Measurements from ENCODE around the gene SLC4A4.

SLC4A4 gene

DNA sequence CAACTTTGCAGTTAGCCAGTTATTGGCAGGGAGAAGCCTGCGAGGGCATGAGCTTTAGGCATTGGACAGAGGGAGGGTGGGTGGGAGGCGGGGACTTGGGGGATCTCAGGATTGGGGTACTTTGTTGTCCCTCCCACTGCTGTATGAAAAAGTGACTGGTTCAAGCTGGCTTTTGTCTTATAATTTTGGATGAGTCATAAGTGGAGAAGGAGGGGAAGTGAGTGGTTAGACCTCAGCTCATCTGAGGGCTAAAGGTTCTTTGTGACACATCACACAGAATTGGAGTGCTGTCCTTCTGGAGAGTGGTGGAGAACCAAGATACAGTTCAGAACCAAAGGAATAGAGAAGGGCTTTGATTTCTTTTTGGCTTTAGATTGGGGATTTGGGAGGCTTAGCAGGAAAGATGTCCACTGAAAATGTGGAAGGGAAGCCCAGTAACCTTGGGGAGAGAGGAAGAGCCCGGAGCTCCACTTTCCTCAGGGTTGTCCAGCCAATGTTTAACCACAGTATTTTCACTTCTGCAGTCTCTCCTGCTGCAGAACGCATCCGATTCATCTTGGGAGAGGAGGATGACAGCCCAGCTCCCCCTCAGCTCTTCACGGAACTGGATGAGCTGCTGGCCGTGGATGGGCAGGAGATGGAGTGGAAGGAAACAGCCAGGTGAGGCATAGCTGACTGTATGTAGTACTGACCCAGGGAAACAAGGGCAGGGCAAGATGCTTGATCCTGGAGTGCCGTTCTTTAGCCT, at the start of gene SLC4A4:
TSS of gene SLC4A4 (plus strand) at position 175 of the 748 bp plus-strand sequence.
- no peak for DNase-seq (ENCODE audit: low read depth)

DNA sequence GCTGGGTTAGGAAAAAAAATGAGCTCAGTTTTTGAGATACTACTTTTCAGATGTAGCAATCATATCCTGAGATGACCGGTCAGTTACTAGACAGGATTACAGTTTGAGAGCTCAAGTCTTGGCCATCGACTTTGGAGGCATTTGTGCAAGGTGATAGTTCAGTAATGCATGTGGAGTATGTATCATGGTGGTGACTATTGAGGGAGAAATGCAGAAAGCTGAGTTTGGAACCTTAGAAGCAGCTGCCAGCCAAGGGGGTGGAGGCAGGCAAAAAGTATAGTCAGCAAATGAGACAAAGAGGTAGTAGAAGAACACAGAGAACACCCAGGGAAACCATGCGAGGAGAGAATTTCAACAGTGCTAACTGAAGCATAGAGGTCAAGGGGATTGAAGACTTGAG, 48.7 kb upstream of the SLC4A4 start:
- no peak for DNase-seq (ENCODE audit: low read depth)

DNA sequence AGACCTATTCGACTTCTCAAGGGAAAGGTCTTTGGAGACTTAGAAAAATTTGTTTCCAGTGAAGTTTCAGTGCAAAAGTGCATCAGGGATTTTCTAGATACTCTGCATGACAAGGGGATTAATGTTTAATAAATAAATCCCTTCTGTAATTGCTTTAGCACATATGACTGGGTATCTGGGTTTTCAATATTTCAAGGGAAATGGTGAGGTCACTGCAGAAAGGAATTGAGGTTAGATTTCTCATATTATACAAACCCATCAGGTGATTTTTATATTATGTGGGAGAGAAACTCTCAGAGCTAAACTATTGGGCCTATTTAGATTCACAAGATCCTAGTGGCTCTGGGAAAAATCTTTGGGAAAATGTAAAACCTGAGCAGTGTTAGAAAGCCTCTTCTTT, 48.3 kb upstream of the SLC4A4 start:
- no peak for DNase-seq (ENCODE audit: low read depth)

DNA sequence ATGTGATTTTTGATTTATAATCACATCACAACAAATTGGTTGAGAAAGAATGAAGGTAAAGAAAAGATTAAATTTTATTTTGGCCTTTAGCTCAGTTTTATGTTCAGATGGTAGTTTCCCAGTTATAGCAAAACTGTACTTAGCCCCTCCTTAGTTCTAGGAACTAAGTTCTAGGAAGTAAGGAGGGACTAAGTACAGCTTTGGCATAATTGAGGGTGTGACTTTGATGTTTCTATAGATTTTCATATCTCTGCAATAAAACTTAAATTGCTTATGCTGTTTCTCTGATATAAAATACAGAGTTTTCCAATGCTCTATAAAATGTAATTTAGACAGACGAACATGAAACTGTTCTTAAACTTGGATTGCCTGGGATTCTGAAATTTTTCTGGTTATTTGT, 46.6 kb upstream of the SLC4A4 start:
- DNase-seq (ENCODE audit: low read depth) = no peak

DNA sequence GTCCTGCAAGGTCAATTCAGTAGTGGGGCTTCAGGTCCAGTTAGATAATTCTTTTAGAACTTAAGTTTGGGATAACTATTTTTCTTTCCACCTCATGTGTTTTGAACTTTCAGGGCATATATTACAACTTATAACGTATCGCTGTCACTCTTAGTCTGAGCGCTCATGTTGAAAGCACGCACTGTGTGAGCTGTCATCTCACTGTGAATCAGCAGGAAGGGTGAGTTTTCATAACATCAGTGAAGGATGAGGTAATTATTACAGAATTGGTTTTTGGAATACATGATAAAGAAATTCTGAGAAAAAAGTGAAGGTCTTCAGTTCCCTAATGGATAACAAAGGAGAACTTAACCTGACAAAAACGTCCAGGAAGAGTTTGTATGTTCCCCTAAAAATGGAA, 45.1 kb upstream of the SLC4A4 start:
- DNase-seq (ENCODE audit: low read depth) = no peak

DNA sequence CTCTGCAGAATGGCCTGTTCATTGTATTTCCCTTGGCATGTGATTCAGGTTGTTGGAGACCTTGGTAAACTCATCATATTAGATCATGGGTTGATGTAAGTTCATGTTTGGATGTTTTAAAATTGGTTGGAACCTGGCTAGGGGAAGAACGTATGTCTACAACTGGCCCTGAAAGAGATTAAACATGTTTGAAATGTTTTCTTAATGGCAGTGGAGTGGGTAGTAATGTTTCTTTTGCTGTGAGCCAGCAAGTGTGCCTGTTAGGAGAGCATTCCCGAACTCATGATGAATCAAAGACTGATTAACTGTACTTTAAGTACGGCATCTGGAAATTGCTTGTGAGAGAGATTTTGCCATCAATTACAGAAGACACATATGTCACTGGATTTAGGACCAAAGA, 44.5 kb upstream of the SLC4A4 start:
- no peak for DNase-seq (ENCODE audit: low read depth)

DNA sequence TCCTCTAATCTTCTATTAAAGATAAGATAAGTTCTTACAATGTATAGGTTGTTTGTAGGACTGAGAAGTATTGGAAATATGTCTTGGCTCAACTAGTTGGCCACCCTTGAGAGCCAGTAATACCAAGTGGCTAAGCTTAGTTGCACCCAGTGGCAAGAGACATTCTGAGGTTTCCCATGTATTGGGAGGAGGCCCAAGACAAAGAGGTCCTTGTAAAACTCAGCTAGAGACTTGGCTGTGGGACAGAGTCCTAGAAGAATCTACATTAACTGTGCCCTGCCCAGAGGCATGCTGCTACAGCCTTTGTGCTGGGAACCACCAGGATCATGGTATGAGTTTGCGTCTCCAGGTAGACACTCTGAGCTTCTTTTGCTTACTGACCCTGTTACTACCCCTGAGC, 41.9 kb upstream of the SLC4A4 start:
- no peak for DNase-seq (ENCODE audit: low read depth)

DNA sequence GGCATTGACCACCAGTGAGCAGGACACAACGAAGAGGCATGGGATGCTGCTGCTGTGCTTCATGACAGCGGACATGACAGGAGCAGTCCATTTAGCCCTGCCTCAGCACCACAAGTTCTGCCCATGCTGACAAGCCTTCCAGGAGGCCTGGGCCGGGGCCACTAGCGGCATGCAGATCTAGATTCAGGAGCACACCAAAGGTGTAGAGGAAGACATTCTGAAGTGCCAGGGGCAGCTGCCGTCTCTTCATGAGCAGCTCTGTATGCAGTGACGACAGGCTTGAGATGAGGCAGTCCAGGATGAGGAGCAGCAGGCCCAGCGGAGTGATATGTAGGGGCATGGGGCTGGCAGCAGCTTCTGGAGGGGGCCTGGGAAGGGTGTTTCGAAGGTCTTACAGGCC, 38.5 kb upstream of the SLC4A4 start:
- no peak for DNase-seq (ENCODE audit: low read depth)

DNA sequence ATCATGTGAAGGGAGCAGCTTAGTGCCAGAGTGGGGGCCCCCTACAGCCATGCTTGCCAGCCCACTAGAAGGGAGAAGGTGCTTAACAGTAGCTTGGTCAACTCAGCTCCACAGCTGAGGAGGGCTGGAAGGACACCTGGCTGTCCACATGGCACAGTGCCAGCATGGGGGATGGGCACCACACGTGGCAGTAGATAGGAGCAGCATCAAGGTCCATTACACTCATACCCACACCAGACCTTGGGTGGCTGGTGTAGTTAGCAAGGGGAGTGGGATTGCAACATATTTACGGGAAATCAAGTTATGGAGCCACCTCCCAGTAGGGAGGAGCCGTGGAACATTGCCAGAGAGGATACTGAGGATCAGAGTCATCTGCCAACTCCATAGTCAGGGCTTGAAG, 37.9 kb upstream of the SLC4A4 start:
- DNase-seq (ENCODE audit: low read depth) = no peak

DNA sequence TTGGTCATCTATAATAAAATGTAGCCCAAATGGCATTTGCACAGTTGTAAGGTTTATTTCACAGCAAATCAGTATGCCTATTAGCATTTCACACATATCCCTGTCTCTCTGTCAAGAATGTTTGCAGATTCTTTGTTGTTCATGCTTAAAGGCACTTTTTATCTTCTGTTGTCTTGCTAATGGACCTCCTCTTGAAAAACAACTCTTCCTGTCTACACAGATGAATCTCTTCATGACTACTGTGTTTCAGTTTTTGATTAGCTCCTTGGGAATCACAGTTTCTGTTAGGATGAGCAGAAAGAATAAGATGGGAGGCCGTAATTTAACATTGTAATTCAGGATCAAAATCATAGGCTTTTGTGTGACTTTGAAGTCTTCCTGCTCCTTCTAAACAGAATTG, 35.5 kb upstream of the SLC4A4 start:
- no peak for DNase-seq (ENCODE audit: low read depth)

DNA sequence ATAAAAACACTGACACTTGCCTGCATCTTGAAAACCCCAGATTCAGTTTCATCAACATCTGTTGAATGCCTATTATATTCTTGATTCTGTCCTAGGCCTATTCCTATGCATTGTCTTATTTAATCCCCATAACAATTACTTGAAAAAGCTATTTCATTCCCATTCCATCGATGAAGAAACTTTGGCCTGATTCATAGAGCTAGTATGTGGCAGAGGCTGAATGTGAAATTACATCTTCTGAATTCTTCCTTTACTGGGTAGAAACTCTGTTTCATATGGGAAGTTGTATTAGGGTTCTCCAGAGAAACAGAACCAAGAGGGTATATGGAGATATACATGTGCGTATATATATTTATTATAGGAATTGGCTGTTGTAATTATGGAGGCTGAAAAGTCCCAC, 35.0 kb upstream of the SLC4A4 start:
- no peak for DNase-seq (ENCODE audit: low read depth)

DNA sequence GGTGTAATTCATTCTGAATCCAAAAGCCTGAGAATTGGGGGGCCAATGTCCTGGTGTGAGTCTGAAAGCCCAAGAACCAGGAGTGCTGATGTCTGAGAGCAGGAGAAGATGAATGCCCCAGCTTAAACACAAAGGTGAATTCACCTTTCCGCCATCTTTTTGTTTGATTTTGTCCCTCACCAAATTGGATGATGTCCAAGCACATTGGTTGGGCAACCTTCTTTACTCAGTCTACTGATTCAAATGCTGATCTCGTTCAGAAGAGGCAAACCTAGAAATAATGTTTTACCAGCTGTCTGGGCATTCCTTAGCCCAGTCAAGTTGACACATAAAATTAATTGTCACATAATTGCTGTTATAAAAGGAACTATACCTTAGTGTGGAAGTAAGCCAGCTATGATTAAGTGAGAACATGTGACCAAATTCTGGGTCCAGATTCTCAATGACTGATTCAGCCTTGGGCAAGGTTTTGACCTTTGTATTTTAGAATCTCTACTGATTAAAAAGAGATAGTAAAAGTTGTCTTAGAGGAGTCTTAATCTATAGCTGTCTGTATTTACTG, 34.5 kb upstream of the SLC4A4 start:
- DNase-seq (ENCODE audit: low read depth) = no peak

DNA sequence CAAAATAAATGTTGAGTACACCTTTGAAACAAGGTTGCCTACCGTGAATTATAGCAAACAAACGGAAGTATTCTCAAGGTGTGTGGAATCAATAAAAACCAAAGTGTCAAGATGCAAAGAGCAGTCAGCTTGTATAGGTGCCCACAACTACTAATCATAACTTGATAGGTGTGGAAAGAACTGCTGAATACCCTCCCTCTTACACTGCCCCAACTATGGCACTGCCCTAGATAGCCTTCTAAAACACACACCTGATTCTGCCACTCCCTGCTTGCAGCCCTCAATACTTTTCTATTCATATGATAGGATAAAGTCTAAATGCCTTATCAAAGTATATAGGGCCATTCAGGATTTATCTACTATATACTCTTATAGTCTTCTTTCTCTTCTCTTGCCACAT, 31.1 kb upstream of the SLC4A4 start:
- no peak for DNase-seq (ENCODE audit: low read depth)

DNA sequence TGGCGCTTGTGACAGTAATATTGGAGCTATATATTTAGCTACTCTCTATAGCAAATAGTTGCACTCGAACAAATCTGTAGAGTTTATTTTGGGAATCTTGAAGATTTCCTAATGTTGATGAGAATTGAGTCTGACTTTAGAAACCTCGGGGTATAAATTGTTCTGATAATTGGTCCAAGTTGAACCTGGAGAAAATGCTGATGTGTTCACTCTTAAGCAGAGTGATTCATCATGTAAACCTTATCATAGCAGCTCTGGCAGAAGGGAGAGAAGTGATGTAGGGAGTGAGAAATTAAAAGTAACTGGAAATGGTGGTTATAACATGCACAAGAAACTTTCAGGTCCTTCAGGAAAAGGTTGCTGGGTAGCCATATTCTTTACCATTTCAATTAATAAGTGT, 16.4 kb upstream of the SLC4A4 start:
- DNase-seq (ENCODE audit: low read depth) = no peak

DNA sequence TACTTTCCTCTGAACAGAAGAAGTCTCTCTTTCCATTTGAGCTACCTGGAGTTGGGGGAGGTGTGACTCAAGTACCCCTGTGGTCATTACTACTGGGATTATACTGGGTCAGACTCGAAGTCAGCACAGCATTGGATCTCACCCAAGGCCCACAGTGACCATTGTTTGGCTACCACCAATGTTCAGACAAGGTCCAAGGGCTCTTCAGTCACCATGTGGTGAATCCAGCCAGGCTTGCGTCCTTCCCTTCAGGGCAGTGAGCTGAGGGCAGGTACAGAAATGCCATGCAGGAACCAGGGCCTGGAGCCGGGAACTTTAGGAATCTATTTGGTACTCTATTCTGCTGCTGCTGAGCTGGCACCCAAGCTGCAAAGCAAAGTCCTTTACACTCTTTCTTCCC, 5.5 kb upstream of the SLC4A4 start:
- DNase-seq (ENCODE audit: low read depth) = no peak

DNA sequence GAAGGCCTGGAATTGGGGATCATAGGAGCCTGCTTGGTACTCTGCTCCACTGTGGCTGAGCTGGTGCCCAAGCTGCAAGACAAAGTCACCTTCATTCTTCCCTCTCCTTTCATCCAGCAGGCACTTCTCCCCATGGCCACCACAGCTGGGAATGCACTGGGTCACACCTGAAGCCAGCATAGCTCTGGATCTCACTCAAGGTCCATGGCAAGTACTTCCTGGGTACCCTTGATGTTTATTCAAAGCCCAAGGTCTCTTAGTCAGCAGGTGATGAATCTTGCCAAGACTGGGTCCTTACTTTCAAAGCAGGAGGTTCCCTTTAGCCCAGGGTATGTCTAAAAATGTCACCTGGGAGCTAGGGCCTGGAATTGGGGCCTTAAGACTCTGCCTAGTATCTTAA, 4.9 kb upstream of the SLC4A4 start:
- DNase-seq (ENCODE audit: low read depth) = no peak

DNA sequence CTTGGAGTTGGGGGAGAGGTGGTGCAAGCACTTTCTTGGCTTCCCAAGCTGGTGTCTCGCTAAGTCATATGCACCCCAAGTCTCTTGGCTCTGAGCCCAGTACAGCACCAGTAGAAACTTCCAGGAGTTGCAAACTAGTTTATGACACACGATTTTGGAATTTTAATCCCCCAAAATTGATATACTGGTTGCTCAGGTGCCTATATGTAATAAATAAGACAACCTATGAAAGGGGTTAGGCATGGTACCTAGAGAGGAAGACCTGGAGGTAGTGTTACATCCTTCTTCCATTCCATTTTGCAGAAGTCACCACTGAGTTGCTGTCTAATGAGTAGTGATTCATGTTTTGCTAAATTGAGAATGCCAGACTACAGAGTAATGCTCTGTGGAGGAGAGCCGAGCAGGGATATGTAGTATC, 4.3 kb upstream of the SLC4A4 start:
- no peak for DNase-seq (ENCODE audit: low read depth)

DNA sequence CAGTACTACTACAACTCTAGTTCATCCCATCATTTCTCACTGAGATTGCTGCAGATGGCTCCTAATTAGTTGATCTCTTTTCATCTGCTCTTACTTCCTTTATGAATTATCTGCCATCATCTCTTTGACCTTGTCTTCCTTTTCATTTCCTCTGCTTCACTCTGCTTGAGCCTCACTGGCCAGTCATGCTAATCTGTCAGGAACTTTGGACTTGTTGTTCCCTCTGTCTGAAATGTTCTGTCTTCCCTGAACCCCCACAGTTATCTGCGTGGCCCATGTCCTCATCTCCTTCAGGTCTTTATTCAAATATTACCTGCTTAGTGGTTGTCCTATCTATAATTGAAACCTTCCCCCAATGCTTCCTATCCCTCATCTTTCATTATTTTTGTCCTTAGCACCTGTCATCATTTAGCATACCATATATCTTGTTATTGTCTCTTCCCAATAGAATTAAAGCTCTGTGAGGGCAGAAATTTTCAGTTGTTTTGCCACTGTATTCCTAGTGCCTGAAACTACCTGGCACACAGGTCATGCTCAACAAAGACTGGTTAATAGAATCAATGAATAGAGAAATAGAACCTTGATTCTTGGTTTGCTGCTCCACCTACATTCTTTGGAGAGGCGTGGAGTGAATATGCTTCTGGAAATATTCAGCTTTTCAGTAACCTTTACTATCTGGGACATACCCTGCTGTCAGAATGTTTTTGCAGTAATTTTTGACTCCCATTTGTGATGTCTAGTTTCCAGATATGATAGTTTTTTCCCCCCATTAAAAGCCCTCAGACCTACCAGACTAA, 5.0 kb downstream of the SLC4A4 start:
- no peak for DNase-seq (ENCODE audit: low read depth)

DNA sequence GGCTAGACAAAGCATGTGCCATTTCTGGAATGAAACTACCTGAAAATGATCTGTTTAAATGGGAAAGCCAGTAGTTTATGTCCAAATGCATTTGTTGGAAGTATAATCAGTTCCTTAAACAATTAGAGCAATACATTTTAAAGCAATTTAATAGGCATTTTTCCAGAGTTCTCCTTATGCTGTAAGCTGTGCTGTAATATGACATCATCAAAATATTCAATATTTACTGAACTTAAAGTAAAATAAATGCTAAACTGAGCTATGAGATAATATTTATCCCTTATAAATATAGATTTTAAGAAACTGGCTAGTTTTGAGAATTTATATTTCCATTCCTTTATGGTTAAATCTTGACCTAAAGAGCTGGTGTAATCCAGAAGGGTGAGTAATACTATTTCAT, 7.9 kb downstream of the SLC4A4 start:
- DNase-seq (ENCODE audit: low read depth) = no peak

DNA sequence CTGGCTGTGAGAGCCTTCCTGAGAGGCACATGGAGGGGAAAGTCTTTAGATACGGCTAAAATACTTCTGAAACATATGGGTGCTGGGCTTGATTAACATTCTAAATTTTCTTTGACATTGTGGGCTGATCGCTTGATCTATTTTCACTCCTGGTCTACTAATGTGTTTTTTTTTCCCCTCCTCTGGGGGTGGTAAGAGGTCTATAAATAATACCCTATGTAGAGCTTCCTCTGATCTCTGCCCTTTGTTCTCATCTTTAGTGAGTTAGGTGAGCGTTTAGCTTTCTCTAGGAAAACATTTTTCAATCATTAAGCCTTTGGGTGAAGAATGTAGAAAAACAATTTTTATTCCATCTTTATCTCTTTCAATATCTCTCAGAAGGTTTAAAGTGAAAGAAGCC, 9.8 kb downstream of the SLC4A4 start:
- DNase-seq (ENCODE audit: low read depth) = no peak

DNA sequence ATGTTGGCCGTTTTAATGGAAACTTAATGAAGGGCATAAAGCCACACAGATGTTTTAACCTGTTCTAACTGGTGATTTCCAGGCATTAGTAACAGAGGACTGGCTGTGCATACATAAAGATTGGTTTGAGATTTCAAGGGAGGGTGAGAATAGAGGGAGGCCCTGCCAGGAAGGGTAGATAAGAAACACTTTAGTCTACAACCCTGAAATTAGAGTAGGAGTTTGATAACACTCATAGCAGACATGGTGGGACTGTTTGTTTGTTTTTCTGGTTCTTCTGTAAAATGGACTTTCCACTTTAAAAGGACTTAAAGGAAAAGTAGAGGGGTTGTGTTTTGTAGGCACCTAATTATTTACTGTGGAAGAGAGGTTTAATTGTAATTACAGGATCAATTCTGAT, 16.2 kb downstream of the SLC4A4 start:
- no peak for DNase-seq (ENCODE audit: low read depth)

DNA sequence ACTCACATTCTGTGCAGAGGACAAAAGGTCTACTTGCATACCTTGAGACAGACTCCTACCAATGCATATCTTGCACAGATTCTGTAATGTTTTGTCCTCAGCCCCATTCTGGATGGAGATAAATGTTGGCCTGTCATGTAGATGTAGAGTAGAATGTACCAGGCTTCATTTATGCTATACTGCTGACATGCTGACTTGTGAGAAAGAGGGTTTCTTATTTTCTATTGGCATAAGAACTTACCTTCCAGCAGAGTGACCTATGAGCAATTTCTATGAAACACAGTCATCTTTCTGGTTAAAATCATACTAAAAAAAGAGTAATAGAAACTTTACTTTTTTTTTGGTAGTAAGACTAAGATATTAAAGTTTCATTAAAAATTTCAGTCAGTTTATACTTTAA, 17.2 kb downstream of the SLC4A4 start:
- DNase-seq (ENCODE audit: low read depth) = no peak

DNA sequence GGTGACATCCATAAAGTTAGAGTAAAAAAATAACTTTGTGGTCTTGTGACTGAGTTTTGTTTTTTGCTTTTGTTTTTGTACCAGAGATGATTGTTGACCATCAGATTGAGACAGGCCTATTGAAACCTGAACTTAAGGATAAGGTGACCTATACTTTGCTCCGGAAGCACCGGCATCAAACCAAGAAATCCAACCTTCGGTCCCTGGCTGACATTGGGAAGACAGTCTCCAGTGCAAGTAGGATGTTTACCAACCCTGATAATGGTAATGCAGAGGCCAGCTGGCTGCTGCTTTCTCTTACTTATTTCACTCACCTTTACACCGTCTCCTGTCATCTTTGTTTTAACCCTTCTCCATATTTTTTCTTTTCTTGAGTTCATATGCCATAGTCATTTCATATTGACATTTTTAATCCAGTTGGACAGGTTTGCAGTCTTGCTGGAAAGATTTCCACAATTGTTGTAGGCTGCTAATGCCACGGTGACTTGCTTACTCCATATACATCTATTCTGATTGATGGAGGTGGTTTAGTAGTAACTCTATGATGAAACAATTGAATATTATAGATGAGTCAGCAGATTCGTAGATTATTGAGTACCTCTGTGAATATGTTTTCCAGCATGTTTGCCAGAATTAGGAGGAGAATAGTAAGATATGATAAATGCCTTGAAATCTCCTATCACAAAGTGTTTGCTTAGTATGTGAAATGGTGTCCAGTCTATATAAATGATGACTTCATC, 18.3 kb downstream of the SLC4A4 start:
- no peak for DNase-seq (ENCODE audit: low read depth)

Measured in stimulated activated CD8-positive, alpha-beta memory T cell treated with anti-CD3 and anti-CD28 coated beads, Interleukin-12 subunit alpha, Interleukin-12 subunit beta, amount 100 ng/mL, for 4 hours (primary cell).